Measurements from ENCODE around the gene P2RX5. TPM values are rescaled to one million over a fixed set of nuclear protein-coding genes. Genes with fewer than 3 reads are reported as not detected.

Gene P2RX5
- total and polyA plus RNA-seq, 10 of the 15 experiments (the other 5 are each of a cell fraction or from before 2014, with no cell fraction given), result 6.9 to 28.8 (median 19.5) TPM

GRCh38 chr17:3647251-3647650, 48.7 kb downstream of the P2RX5 start:
- Histone ChIP-seq H3K27ac (ENCODE audit: control insufficient read depth, insufficient read depth) (no peak overlapping the region), H3K27me3 (replicated peaks in 1 of 2; ENCODE audit: control insufficient read depth in 2 of 2, insufficient read depth in 2 of 2, low read length in 1 of 2) (no peaks in the 10 kb centered on the region), H3K9ac (ENCODE audit: control insufficient read depth, insufficient read depth, low read length) (no peak overlapping the region), H3K36me3 (ENCODE audit: control insufficient read depth in 2 of 2, insufficient read depth in 2 of 2, low read length in 1 of 2) (no peaks in the 10 kb centered on the region), H3K4me1 (ENCODE audit: control insufficient read depth, insufficient read depth, low read length) (peaks cover 4% of the 10 kb centered on the region), H3K4me2 (ENCODE audit: control insufficient read depth, insufficient read depth) (no peak overlapping the region), H3K4me3 (no peak overlapping the region), H3K79me2 (ENCODE audit: control insufficient read depth, insufficient read depth, low read length) (no peaks in the 10 kb centered on the region), H2AFZ (ENCODE audit: control insufficient read depth, low read depth, low read length) (no peak overlapping the region), H4K20me1 (ENCODE audit: control insufficient read depth, insufficient read depth) (no peaks in the 10 kb centered on the region), H3K9me3 (replicated peaks; ENCODE audit: control insufficient read depth, insufficient read depth, low read length) (no peaks in the 10 kb centered on the region)
- 81% methylated on average over 12 of the region's 12 CpGs for WGBS (ENCODE audit: insufficient coverage, insufficient replicate concordance, low lambda C conversion rate, missing lambda C conversion rate)
- DNase-seq (ENCODE audit: low read depth, low spot score) (no peak), ATAC-seq (no peak), FAIRE-seq (no peak)
- ChIA-PET RAD21 (ENCODE audit: unreplicated experiment) (interaction anchor here (2.2 kb wide), 1 partner anchor 11 kb away, joined by 9 read pairs; the partner anchor contains the start of genes CTNS and SHPK), POLR2A (interaction anchor here (1.0 kb wide), 1 partner anchor 11 kb away, joined by 3 read pairs; the partner anchor contains the start of genes CTNS and SHPK), SMC1A (ENCODE audit: uncharacterized antibody, unreplicated experiment) (interaction anchor here (1.0 to 2.3 kb wide), 2 partner anchors 11 to 45 kb away, joined by 3 to 8 read pairs; partner anchors contain the start of genes CTNS and SHPK), CTCF (interaction anchor here (1.1 to 2.4 kb wide), 5 partner anchors 10 to 205 kb away, joined by 3 to 14 read pairs (median 4); partner anchors contain the start of genes CTNS and SHPK)
- intact Hi-C loops (cut with micrococcal nuclease; ENCODE audit: unreplicated experiment) (loop anchor here (2.0 to 10.0 kb wide), 2 partner anchors 44 to 602 kb away; no protein-coding TSS in a partner anchor), in situ Hi-C loops (cut with MboI) (no loop called here)
- BruUV-seq (replicated peaks), result no TSS peak
- no peak for TF ChIP-seq DPF2 (IDR thresholded peaks at IDR 0.05)
- TF ChIP-seq FOXM1 (IDR thresholded peaks at IDR 0.05; ENCODE audit: low read depth, low read length), result no peak
- TF ChIP-seq ZBTB33 (IDR thresholded peaks at IDR 0.05), result no peak
- no peak for TF ChIP-seq TAF1 (IDR thresholded peaks at IDR 0.05; ENCODE audit: borderline replicate concordance, low read depth, low read length)
- TF ChIP-seq SP1 (IDR thresholded peaks at IDR 0.05; ENCODE audit: low read depth, low read length), result no peak
- no peak for TF ChIP-seq TCF7 (IDR thresholded peaks at IDR 0.05; ENCODE audit: borderline replicate concordance)
- no peak for TF ChIP-seq NR2F1 (conservative IDR thresholded peaks at IDR 0.05)
- no peak for TF ChIP-seq NFYB (IDR thresholded peaks at IDR 0.05; ENCODE audit: insufficient read depth, low read depth, low read length)
- TF ChIP-seq CBX3 (IDR thresholded peaks at IDR 0.05; ENCODE audit: borderline replicate concordance, low read depth), result no peak
- no peak for TF ChIP-seq CBX5 (IDR thresholded peaks at IDR 0.05; ENCODE audit: low read depth)
- no peak for TF ChIP-seq MEF2A (IDR thresholded peaks at IDR 0.05; ENCODE audit: insufficient read depth, low read depth, low read length)
- TF ChIP-seq RAD21 (IDR thresholded peaks at IDR 0.05; ENCODE audit: insufficient read depth, low read depth, low read length), result no peak
- no peak for TF ChIP-seq ZNF217 (IDR thresholded peaks at IDR 0.05)
- no peak for TF ChIP-seq ZNF384 (IDR thresholded peaks at IDR 0.05; ENCODE audit: borderline replicate concordance, low read depth, low read length)
- no peak for TF ChIP-seq HDAC2 (IDR thresholded peaks at IDR 0.05)
- no peak for TF ChIP-seq NFYA (IDR thresholded peaks at IDR 0.05; ENCODE audit: borderline replicate concordance, low read depth, low read length)
- TF ChIP-seq MEF2B (IDR thresholded peaks at IDR 0.05; ENCODE audit: partially characterized antibody, poor library complexity, severe bottlenecking), result no peak
- TF ChIP-seq POU2F2 (IDR thresholded peaks at IDR 0.05; ENCODE audit: borderline replicate concordance, low read depth, low read length), result no peak
- no peak for TF ChIP-seq ZNF592 (IDR thresholded peaks at IDR 0.05)
